GM18951 (cell line): ENCODE measurements around the gene SCYGR7.

Source experiments
- POLR2A ChIP-seq: IDR thresholded peaks from 4 replicates; pipeline ENCODE4 v1.6.1; 2011; ENCODE audit warnings: mild to moderate bottlenecking; ENCODE audit not compliant: insufficient read length, insufficient read depth; ENCODE audit errors: extremely low read depth
- in situ Hi-C: fragments of 300-500 bp; cut with MboI; formaldehyde crosslinking; loops from one replicate; pipeline ENCODE4 v1.12.0; 2022; ENCODE audit warnings: low sequenced_read_pairs, mixed read lengths, inconsistent platforms; ENCODE audit not compliant: unreplicated experiment

Gene SCYGR7

DNA sequence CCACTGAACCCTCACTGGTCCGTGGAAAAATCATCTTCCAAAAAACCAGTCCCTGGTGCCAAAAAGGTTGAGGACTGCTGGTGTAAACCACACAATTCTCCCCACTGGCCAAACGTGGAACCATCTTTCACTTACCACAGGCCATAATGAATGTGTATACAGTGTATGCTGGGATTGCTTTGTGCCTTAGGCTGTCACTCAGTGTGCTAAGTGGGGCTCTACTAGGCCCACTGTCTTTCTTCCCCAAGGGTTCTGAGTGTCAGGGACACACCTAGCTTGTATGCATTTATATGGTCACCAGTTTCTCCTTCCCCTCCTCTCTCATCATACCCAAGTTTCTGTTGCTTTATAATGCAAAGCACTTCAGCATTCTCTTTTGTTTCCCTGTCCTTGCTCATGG is 44.8 kb downstream of the SCYGR7 start:
- no peak for TF ChIP-seq POLR2A
- in situ Hi-C loops, result loop anchor here (25.0 kb wide), 1 partner anchor 636 kb away; no protein-coding TSS in a partner anchor

- TF ChIP-seq POLR2A, result no peak
- in situ Hi-C loops, result loop anchor here (25.0 kb wide), 1 partner anchor 637 kb away; no protein-coding TSS in a partner anchor
Observed at GRCh38 chr2:227774011-227774624, 46.0 kb downstream of the SCYGR7 start.

DNA sequence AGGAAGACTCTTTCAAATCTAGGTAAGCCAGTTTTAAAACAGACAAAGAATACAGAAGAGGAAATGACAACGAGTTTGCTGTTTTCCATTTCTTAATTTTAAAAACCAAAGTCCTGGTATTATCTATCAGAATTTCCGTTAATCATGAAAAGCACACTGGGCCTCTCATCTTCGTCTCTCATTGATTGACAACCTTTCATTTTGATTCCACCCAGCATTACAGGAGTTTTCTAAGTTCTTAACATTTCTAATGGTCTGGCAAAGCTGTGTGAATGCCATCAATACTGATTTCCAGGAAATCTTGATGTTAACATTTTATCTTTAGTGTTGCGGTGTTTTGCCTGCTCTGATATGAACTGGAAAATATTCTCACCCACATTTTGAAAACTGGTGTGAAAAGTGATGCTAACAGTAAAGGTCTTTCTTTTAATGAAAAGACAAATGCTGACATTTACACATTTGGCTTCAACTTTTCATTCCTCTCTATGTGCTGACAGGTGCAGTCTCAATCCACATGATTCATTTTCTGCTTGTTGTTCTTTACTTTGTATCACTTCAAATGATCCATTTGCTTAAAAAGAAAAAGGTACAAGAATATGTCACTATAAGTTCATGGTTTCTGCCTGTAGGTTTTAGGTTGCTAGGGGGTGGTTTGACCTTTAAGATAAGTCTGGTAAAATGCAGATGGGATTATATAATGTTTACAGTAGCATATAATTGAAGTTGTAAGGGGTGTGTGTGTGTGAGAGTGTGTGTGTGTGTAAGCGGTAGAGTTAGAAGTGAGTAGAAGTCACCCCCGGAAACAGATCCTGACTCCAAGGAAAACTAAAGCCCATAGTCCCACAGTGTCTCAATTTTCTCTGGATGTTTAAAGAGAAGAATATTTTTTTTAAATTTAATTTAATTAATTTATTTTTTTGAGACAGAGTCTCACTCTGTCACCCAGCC is 47.0 kb downstream of the SCYGR7 start:
- TF ChIP-seq POLR2A, result no peak
- in situ Hi-C loops, result loop anchor here (25.0 kb wide), 1 partner anchor 638 kb away; no protein-coding TSS in a partner anchor
